IMR-90 (cell line): ENCODE measurements around the gene PTPN22. TPM values are rescaled to one million over a fixed set of nuclear protein-coding genes. Genes with fewer than 3 reads are reported as not detected.

Source experiments
- ATAC-seq: fragments of 200-7000 bp; cut with Tn5 transposase; 2 replicates; pipeline ENCODE4 v1.9.1; 2020; ENCODE audit warnings: low read depth, mild to moderate bottlenecking, moderate library complexity
- BruUV-seq: library from RNA; stranded (reverse); fragments of 400-500 nt; replicated peaks from 2 replicates; lab custom pipeline; 2021; lab: Mats Ljungman, UMichigan
- CTCF ChIA-PET: fragments of 300-600 bp; formaldehyde crosslinking; extraction: SDS; loops from one replicate; lab custom pipeline; 2021; ENCODE audit warnings: antibody characterized with exemption; lab: Yijun Ruan, JAX
- POLR2A ChIA-PET: fragments of 300-600 bp; sonication (Branson Sonifier 250); formaldehyde crosslinking; loops from one replicate; lab custom pipeline; 2022; ENCODE audit warnings: antibody characterized with exemption; ENCODE audit not compliant: unreplicated experiment; lab: Charles Lee
- DNase-seq: peaks from one replicate; pipeline ENCODE4 v3.0.0; 2013
- H2AFZ ChIP-seq: replicated peaks from 2 replicates; pipeline ENCODE3; 2013; ENCODE audit warnings: low read length, mild to moderate bottlenecking; ENCODE audit not compliant: poor library complexity
- H2AK5ac ChIP-seq: 2 replicates; pipeline ENCODE4 v1.6.1; 2013; ENCODE audit warnings: low read depth, low read length, inconsistent platforms
- H2AK9ac ChIP-seq: replicated peaks from 2 replicates; pipeline ENCODE3; 2013; ENCODE audit warnings: mild to moderate bottlenecking, low read depth, low read length, moderate library complexity; ENCODE audit not compliant: poor library complexity
- H2BK120ac ChIP-seq: 2 replicates; pipeline ENCODE4 v1.6.1; 2013; ENCODE audit warnings: low read depth, low read length, inconsistent platforms
- H2BK15ac ChIP-seq: 3 replicates; pipeline ENCODE4 v1.6.1; 2013; ENCODE audit warnings: low read depth, low read length, inconsistent platforms
- H2BK20ac ChIP-seq: 2 replicates; pipeline ENCODE4 v1.6.1; 2013; ENCODE audit warnings: low read depth, mild to moderate bottlenecking, inconsistent platforms, low read length, moderate library complexity
- H2BK5ac ChIP-seq: 2 replicates; pipeline ENCODE4 v1.6.1; 2013; ENCODE audit warnings: mild to moderate bottlenecking, low read depth, low read length, inconsistent platforms; ENCODE audit not compliant: poor library complexity, severe bottlenecking
- H3K14ac ChIP-seq: replicated peaks from 2 replicates; pipeline ENCODE4 v1.6.1; 2013; ENCODE audit warnings: low read depth, low read length, inconsistent platforms
- H3K18ac ChIP-seq: 2 replicates; pipeline ENCODE4 v1.6.1; 2013; ENCODE audit warnings: low read depth, low read length, control low read depth
- H3K23ac ChIP-seq: 2 replicates; pipeline ENCODE4 v1.6.1; 2013; ENCODE audit warnings: low read depth, low read length, inconsistent platforms
- H3K27ac ChIP-seq: 2 replicates; pipeline ENCODE4 v1.5.1; 2013; ENCODE audit warnings: mild to moderate bottlenecking, control low read depth, low read length; ENCODE audit not compliant: insufficient read depth
- H3K27me3 ChIP-seq: 2 replicates; pipeline ENCODE4 v1.6.1; 2013; ENCODE audit warnings: low read length; ENCODE audit not compliant: control insufficient read depth, insufficient read depth
- H3K36me3 ChIP-seq: 2 replicates; pipeline ENCODE4 v1.6.1; 2013; ENCODE audit warnings: low read length, mixed read lengths; ENCODE audit not compliant: control insufficient read depth, insufficient read depth
- H3K4ac ChIP-seq: 2 replicates; pipeline ENCODE4 v1.6.1; 2013; ENCODE audit warnings: low read depth, low read length, inconsistent platforms
- H3K4me1 ChIP-seq: 2 replicates; pipeline ENCODE4 v1.6.1; 2013; ENCODE audit warnings: low read length, mixed read lengths; ENCODE audit not compliant: control insufficient read depth, insufficient read depth
- H3K4me2 ChIP-seq: 2 replicates; pipeline ENCODE4 v1.6.1; 2013; ENCODE audit warnings: low read depth, mild to moderate bottlenecking, control low read depth, low read length, moderate library complexity
- H3K4me3 ChIP-seq: 2 replicates; pipeline ENCODE4 v1.5.1; 2013; ENCODE audit warnings: low read depth, mild to moderate bottlenecking, control low read depth, low read length, moderate library complexity; ENCODE audit not compliant: insufficient read depth
- H3K56ac ChIP-seq: 2 replicates; pipeline ENCODE4 v1.6.1; 2013; ENCODE audit warnings: low read length, inconsistent platforms; ENCODE audit not compliant: insufficient read depth; ENCODE audit errors: extremely low read depth
- H3K79me1 ChIP-seq, 2 experiments: 2 replicates each; pipeline ENCODE4 v1.6.1; 2013; ENCODE audit warnings: low read length in 2 of 2, inconsistent platforms in 1 of 2, low read depth in 1 of 2
- H3K9ac ChIP-seq: 2 replicates; pipeline ENCODE4 v1.6.1; 2013; ENCODE audit warnings: low read depth, low read length, control low read depth
- H3K9me1 ChIP-seq: 2 replicates; pipeline ENCODE4 v1.6.1; 2013; ENCODE audit warnings: low read length, inconsistent platforms; ENCODE audit not compliant: insufficient read depth
- H3K9me3 ChIP-seq: 2 replicates; pipeline ENCODE4 v1.6.1; 2013; ENCODE audit warnings: low read length; ENCODE audit not compliant: control insufficient read depth, insufficient read depth
- H4K20me1 ChIP-seq: 2 replicates; pipeline ENCODE4 v1.6.1; 2013; ENCODE audit warnings: low read length, inconsistent platforms; ENCODE audit not compliant: insufficient read depth
- H4K5ac ChIP-seq: 2 replicates; pipeline ENCODE4 v1.6.1; 2013; ENCODE audit warnings: mild to moderate bottlenecking, low read depth, low read length, control low read depth
- H4K8ac ChIP-seq, 2 experiments: 2 replicates each; pipeline ENCODE4 v1.6.1; 2013; ENCODE audit warnings: low read depth in 2 of 2, low read length in 2 of 2, control low read depth in 1 of 2, inconsistent platforms in 1 of 2
- H4K91ac ChIP-seq: 2 replicates; pipeline ENCODE4 v1.6.1; 2013; ENCODE audit warnings: low read depth, low read length, inconsistent platforms; ENCODE audit not compliant: insufficient read depth
- BHLHE40 ChIP-seq: fragments of 150-350 bp; IDR thresholded peaks from 2 replicates; pipeline ENCODE4 v1.6.1; 2016; ENCODE audit warnings: mild to moderate bottlenecking, low read depth, low read length
- CEBPB ChIP-seq: IDR thresholded peaks from 2 replicates; pipeline ENCODE4 v1.6.1; 2012; ENCODE audit warnings: low read depth, low read length, improper control_type of control experiment
- CHD1 ChIP-seq: IDR thresholded peaks from 2 replicates; pipeline ENCODE4 v1.6.1; 2012; ENCODE audit warnings: low read depth, low read length, improper control_type of control experiment
- FOS ChIP-seq: fragments of 150-350 bp; IDR thresholded peaks from 2 replicates; pipeline ENCODE4 v1.6.1; 2016; ENCODE audit warnings: low read depth, low read length
- MAFK ChIP-seq: IDR thresholded peaks from 2 replicates; pipeline ENCODE4 v1.6.1; 2012; ENCODE audit warnings: low read depth, low read length, improper control_type of control experiment
- MAZ ChIP-seq: IDR thresholded peaks from 2 replicates; pipeline ENCODE4 v1.6.1; 2012; ENCODE audit warnings: low read depth, mild to moderate bottlenecking, low read length, improper control_type of control experiment, moderate library complexity, borderline replicate concordance
- MXI1 ChIP-seq: IDR thresholded peaks from 2 replicates; pipeline ENCODE4 v1.6.1; 2012; ENCODE audit warnings: low read depth, mild to moderate bottlenecking, low read length, moderate library complexity, borderline replicate concordance
- NFE2L2 ChIP-seq: fragments of 150-350 bp; IDR thresholded peaks from 2 replicates; pipeline ENCODE4 v1.6.1; 2016; ENCODE audit warnings: low read depth, mild to moderate bottlenecking, low read length
- POLR2A ChIP-seq: IDR thresholded peaks from 2 replicates; pipeline ENCODE4 v1.6.1; 2012; ENCODE audit warnings: mild to moderate bottlenecking, low read depth, low read length
- RAD21 ChIP-seq: IDR thresholded peaks from 2 replicates; pipeline ENCODE4 v1.6.1; 2012; ENCODE audit warnings: low read length, improper control_type of control experiment
- RCOR1 ChIP-seq: IDR thresholded peaks from 2 replicates; pipeline ENCODE4 v1.6.1; 2012; ENCODE audit warnings: mild to moderate bottlenecking, low read length, improper control_type of control experiment; ENCODE audit not compliant: insufficient replicate concordance
- RFX5 ChIP-seq: IDR thresholded peaks from 2 replicates; pipeline ENCODE4 v1.8.0; 2012; ENCODE audit warnings: low read depth, mild to moderate bottlenecking, low read length, moderate library complexity
- SMC3 ChIP-seq: fragments of 150-350 bp; IDR thresholded peaks from 2 replicates; pipeline ENCODE4 v1.6.1; 2016; ENCODE audit warnings: low read depth, mild to moderate bottlenecking, antibody characterized with exemption, low read length, moderate library complexity
- WGBS, 2 experiments: methylation state at CpG; one replicate each; pipeline versions ENCODE4 v1.1.5 to v1.1.7; 2013; ENCODE audit warnings: missing lambda C conversion rate in 2 of 2; ENCODE audit not compliant: insufficient read length in 1 of 2; ENCODE audit errors: extremely low coverage in 2 of 2; 5-methylcytosine and 5-hydroxymethylcytosine counted together
- dilution Hi-C: fragments of 300-500 bp; cut with HindIII; formaldehyde crosslinking; loops from one replicate; pipeline ENCODE4 v1.14.3; 2018; ENCODE audit warnings: low sequenced_read_pairs; ENCODE audit not compliant: unreplicated experiment
- in situ Hi-C: fragments of 300-500 bp; cut with MboI; formaldehyde crosslinking; loops from 3 replicates; pipeline ENCODE4 v1.14.3; 2019; ENCODE audit warnings: low sequenced_read_pairs, inconsistent platforms, mixed read lengths
- intact Hi-C: fragments of 100-400 bp; cut with micrococcal nuclease; formaldehyde crosslinking; loops from 2 replicates; pipeline ENCODE4 v1.10.0; 2022
- polyA plus RNA-seq, 3 experiments: library from polyadenylated mRNA; depleted of rRNA; stranded (reverse); fragments of >200 nt; gene quantifications; 2 replicates each; pipeline ENCODE4 v1.2.3, GENCODE V29; 2012; ENCODE audit warnings: low replicate concordance in 1 of 3
- total RNA-seq: library from RNA; depleted of rRNA; stranded (reverse); fragments of >200 nt; gene quantifications from 2 replicates; pipeline ENCODE4 v1.2.3, GENCODE V29; 2012
- TF ChIP-seq, protein P1 (sequence below): fragments of 150-350 bp; IDR thresholded peaks from 2 replicates; pipeline ENCODE4 v1.6.1; 2016; ENCODE audit warnings: low read depth, mild to moderate bottlenecking, low read length, moderate library complexity, borderline replicate concordance
- TF ChIP-seq, protein P2 (sequence below): conservative IDR thresholded peaks from 2 replicates; pipeline ENCODE4 v1.5.1; 2012; ENCODE audit warnings: mild to moderate bottlenecking, low read depth, low read length, improper control_type of control experiment
- TF ChIP-seq, protein P3 (sequence below): fragments of 150-350 bp; IDR thresholded peaks from 2 replicates; pipeline ENCODE4 v1.6.1; 2017; ENCODE audit warnings: mild to moderate bottlenecking, antibody characterized with exemption, low read length, low read depth

The PTPN22 gene
- total and polyA plus RNA-seq, 2 of the 4 experiments (the other 2 are of a cell fraction): 0.14 to 0.18 TPM

DNA sequence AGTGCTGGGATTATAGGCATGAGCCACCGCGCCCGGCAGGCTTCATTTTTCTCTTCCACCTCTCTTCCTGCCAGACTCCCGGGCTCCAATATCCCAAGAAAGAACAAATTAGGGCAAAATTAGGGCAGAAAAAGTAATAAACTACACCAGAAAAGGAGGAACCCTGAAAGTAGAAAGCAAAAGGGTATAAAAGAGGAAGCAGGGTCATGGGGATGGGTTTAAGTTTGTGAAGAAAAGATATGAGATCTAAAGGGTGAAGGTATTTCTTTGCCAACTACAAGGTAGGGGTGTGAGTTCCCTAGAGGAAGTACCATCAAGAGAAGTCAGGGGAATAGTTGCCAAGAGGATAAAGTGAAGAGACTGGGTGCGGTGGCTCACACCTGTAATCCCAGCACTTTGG is 9.9 kb downstream of the PTPN22 start:
- peak overlapping the region; percentile 8; the same call in 1 of the 2 replicates for H4K91ac ChIP-seq
- peak overlapping the region; percentile 86 for H3K18ac ChIP-seq
- H3K56ac ChIP-seq: no peak overlapping the region
- no peak overlapping the region; the same call in 1 of the 2 replicates for H3K14ac ChIP-seq
- ChIA-PET CTCF (no interaction called here), POLR2A (no interaction called here)
- H2AK5ac ChIP-seq: peak overlapping the region; percentile 38
- ATAC-seq: no peak
- in situ Hi-C loops (loop anchor here (25.0 kb wide), 1 partner anchor 426 kb away; no protein-coding TSS in a partner anchor), dilution Hi-C loops (no loop called here), intact Hi-C loops (no loop called here)
- peak overlapping the region; percentile 94; the same call in 1 of the 2 replicates for H2BK20ac ChIP-seq
- no peak for DNase-seq
- no peak overlapping the region; the same call in 1 of the 2 replicates for H3K4ac ChIP-seq
- no peaks in the 10 kb centered on the region for H3K9me1 ChIP-seq
- peak overlapping the region; percentile 28 to 61; a peak in 2 of 4 replicates for H4K8ac ChIP-seq
- H2BK15ac ChIP-seq: peak overlapping the region; percentile 29; the same call in 2 of the 3 replicates
- H3K4me3 ChIP-seq: no peak overlapping the region
- peak overlapping the region; percentile 43 for H2BK5ac ChIP-seq
- H3K9ac ChIP-seq: no peak overlapping the region
- no peak overlapping the region for H2AK9ac ChIP-seq
- no peaks in the 10 kb centered on the region for H3K36me3 ChIP-seq
- BruUV-seq: no TSS peak
- peak overlapping the region; percentile 63 for H4K5ac ChIP-seq
- no peaks in the 10 kb centered on the region for H3K9me3 ChIP-seq
- H3K4me2 ChIP-seq: no peak overlapping the region
- H3K4me1 ChIP-seq: peaks cover 10% of the 10 kb centered on the region
- H2AFZ ChIP-seq: no peak overlapping the region
- peak overlapping the region; percentile 98; the same call in 1 of the 2 replicates for H2BK120ac ChIP-seq
- no peaks in the 10 kb centered on the region for H3K79me1 ChIP-seq
- WGBS, 2 experiments: 83% methylated on average over 1 of the region's 5 CpGs; no CpG with 5 or more reads in 1 of the 2 experiments
- no peaks in the 10 kb centered on the region for H3K27me3 ChIP-seq
- peak overlapping the region; percentile 13; the same call in 1 of the 2 replicates for H3K27ac ChIP-seq
- TF ChIP-seq, protein P1, sequence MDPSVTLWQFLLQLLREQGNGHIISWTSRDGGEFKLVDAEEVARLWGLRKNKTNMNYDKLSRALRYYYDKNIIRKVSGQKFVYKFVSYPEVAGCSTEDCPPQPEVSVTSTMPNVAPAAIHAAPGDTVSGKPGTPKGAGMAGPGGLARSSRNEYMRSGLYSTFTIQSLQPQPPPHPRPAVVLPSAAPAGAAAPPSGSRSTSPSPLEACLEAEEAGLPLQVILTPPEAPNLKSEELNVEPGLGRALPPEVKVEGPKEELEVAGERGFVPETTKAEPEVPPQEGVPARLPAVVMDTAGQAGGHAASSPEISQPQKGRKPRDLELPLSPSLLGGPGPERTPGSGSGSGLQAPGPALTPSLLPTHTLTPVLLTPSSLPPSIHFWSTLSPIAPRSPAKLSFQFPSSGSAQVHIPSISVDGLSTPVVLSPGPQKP: no peak
- no peak for TF ChIP-seq FOS
- TF ChIP-seq, protein P2, sequence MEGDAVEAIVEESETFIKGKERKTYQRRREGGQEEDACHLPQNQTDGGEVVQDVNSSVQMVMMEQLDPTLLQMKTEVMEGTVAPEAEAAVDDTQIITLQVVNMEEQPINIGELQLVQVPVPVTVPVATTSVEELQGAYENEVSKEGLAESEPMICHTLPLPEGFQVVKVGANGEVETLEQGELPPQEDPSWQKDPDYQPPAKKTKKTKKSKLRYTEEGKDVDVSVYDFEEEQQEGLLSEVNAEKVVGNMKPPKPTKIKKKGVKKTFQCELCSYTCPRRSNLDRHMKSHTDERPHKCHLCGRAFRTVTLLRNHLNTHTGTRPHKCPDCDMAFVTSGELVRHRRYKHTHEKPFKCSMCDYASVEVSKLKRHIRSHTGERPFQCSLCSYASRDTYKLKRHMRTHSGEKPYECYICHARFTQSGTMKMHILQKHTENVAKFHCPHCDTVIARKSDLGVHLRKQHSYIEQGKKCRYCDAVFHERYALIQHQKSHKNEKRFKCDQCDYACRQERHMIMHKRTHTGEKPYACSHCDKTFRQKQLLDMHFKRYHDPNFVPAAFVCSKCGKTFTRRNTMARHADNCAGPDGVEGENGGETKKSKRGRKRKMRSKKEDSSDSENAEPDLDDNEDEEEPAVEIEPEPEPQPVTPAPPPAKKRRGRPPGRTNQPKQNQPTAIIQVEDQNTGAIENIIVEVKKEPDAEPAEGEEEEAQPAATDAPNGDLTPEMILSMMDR: no peak
- TF ChIP-seq MAFK: no peak
- TF ChIP-seq SMC3: no peak
- no peak for TF ChIP-seq RFX5
- TF ChIP-seq CHD1: no peak
- no peak for TF ChIP-seq MXI1
- TF ChIP-seq, protein P3, sequence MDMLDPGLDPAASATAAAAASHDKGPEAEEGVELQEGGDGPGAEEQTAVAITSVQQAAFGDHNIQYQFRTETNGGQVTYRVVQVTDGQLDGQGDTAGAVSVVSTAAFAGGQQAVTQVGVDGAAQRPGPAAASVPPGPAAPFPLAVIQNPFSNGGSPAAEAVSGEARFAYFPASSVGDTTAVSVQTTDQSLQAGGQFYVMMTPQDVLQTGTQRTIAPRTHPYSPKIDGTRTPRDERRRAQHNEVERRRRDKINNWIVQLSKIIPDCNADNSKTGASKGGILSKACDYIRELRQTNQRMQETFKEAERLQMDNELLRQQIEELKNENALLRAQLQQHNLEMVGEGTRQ: no peak
- no peak for TF ChIP-seq POLR2A
- no peak for TF ChIP-seq NFE2L2
- no peak for TF ChIP-seq BHLHE40
- no peak for TF ChIP-seq CEBPB
- no peak for TF ChIP-seq RAD21
- TF ChIP-seq RCOR1: no peak
- no peak for TF ChIP-seq MAZ
- no peaks in the 10 kb centered on the region for H4K20me1 ChIP-seq
- no peak overlapping the region for H3K23ac ChIP-seq
